22Rv1 (cell line): ENCODE data around the gene MCCD1.
"Not testable (repeated sequence)": the region's sequence is repeated elsewhere in the genome, so short reads cannot be mapped to it uniquely, and the experiment has no call there.

Experiments
- CTCF ChIP-seq: fragments of 450-650 bp; IDR thresholded peaks from 2 replicates; pipeline ENCODE4 v1.5.1; 2017; ENCODE audit warnings: mild to moderate bottlenecking
- ZFX ChIP-seq: fragments of 450-650 bp; IDR thresholded peaks from 2 replicates; pipeline ENCODE4 v1.6.1; 2017; ENCODE audit warnings: antibody characterized with exemption, borderline replicate concordance

GRCh38 chr6:31551371-31551770 lies 22.6 kb downstream of the MCCD1 start:
- TF ChIP-seq CTCF, ZFX: not testable (repeated sequence)
